Measurements from ENCODE around the gene CNOT4. TPM values are rescaled to one million over a fixed set of nuclear protein-coding genes. Genes with fewer than 3 reads are reported as not detected.

The CNOT4 gene
- total RNA-seq, 6 experiments from 2014 or later = 23.2 to 27.3 (median 25.1) TPM

GRCh38 chr7:135337506-135337905, 172.4 kb downstream of the CNOT4 start:
- H3K9me3 Mint-ChIP-seq = no peaks in the 10 kb centered on the region
- no peaks in the 10 kb centered on the region for H3K4me1 Mint-ChIP-seq (ENCODE audit: low read depth)
- no peaks in the 10 kb centered on the region for H3K36me3 Mint-ChIP-seq (ENCODE audit: low read depth)
- H3K27ac Mint-ChIP-seq = no peak overlapping the region
- H3K27me3 Mint-ChIP-seq (ENCODE audit: insufficient read depth) = peaks cover 19% of the 10 kb centered on the region
- TF ChIP-seq CTCF (IDR thresholded peaks at IDR 0.05) = no peak
- no peak overlapping the region for H3K4me3 Mint-ChIP-seq
- no peak for DNase-seq

GRCh38 chr7:135335628-135336139, 174.2 kb downstream of the CNOT4 start:
- TF ChIP-seq CTCF (IDR thresholded peaks at IDR 0.05) = peak; percentile 60
- peak; percentile 14 for DNase-seq

GRCh38 chr7:135334830-135335543, 174.9 kb downstream of the CNOT4 start:
- no peaks in the 10 kb centered on the region for H3K36me3 Mint-ChIP-seq (ENCODE audit: low read depth)
- no peak overlapping the region for H3K27ac Mint-ChIP-seq
- H3K9me3 Mint-ChIP-seq = no peaks in the 10 kb centered on the region
- no peak overlapping the region for H3K4me3 Mint-ChIP-seq
- H3K4me1 Mint-ChIP-seq (ENCODE audit: low read depth) = no peaks in the 10 kb centered on the region
- TF ChIP-seq CTCF (IDR thresholded peaks at IDR 0.05) = no peak
- DNase-seq = no peak
- peaks cover 7% of the 10 kb centered on the region; the same call in 1 of the 2 replicates for H3K27me3 Mint-ChIP-seq (ENCODE audit: insufficient read depth)

More at GRCh38 chr7:135335628-135336139, 174.2 kb downstream of the CNOT4 start:
- Mint-ChIP-seq H3K36me3 (ENCODE audit: low read depth) (no peaks in the 10 kb centered on the region), H3K4me3 (no peak overlapping the region), H3K27ac (no peak overlapping the region), H3K4me1 (ENCODE audit: low read depth) (no peaks in the 10 kb centered on the region), H3K9me3 (no peaks in the 10 kb centered on the region), H3K27me3 (ENCODE audit: insufficient read depth) (peaks cover 9% of the 10 kb centered on the region; the same call in 1 of the 2 replicates)

GRCh38 chr7:135333946-135334345, 176.0 kb downstream of the CNOT4 start:
- H3K27ac Mint-ChIP-seq = no peak overlapping the region
- no peaks in the 10 kb centered on the region; the same call in 1 of the 2 replicates for H3K27me3 Mint-ChIP-seq (ENCODE audit: insufficient read depth)
- H3K4me1 Mint-ChIP-seq (ENCODE audit: low read depth) = no peaks in the 10 kb centered on the region
- H3K9me3 Mint-ChIP-seq = no peaks in the 10 kb centered on the region
- TF ChIP-seq CTCF (IDR thresholded peaks at IDR 0.05) = no peak
- no peak overlapping the region for H3K4me3 Mint-ChIP-seq
- H3K36me3 Mint-ChIP-seq (ENCODE audit: low read depth) = no peaks in the 10 kb centered on the region
- no peak for DNase-seq

GRCh38 chr7:135333200-135333599, 176.7 kb downstream of the CNOT4 start:
- H3K27ac Mint-ChIP-seq = no peak overlapping the region
- H3K36me3 Mint-ChIP-seq (ENCODE audit: low read depth) = no peaks in the 10 kb centered on the region
- no peak for DNase-seq
- H3K27me3 Mint-ChIP-seq (ENCODE audit: insufficient read depth) = peaks cover 2% of the 10 kb centered on the region
- no peak for TF ChIP-seq CTCF (IDR thresholded peaks at IDR 0.05)
- no peaks in the 10 kb centered on the region for H3K4me1 Mint-ChIP-seq (ENCODE audit: low read depth)
- no peak overlapping the region for H3K4me3 Mint-ChIP-seq
- H3K9me3 Mint-ChIP-seq = no peaks in the 10 kb centered on the region

All from HFFc6 (cell line).